ENCODE measurements around the gene CPS1. TPM values are rescaled to one million over a fixed set of nuclear protein-coding genes. Genes with fewer than 3 reads are reported as not detected.

Gene CPS1
- total RNA-seq, 1 donor from 2014 or later = 0.75 TPM

GRCh38 chr2:210539578-210540416, 16.6 kb upstream of the CPS1 start:
- Mint-ChIP-seq H3K4me1 (no peaks in the 10 kb centered on the region), H3K4me3 (no peak overlapping the region)
- no peak for ATAC-seq (ENCODE audit: low read depth)

DNA sequence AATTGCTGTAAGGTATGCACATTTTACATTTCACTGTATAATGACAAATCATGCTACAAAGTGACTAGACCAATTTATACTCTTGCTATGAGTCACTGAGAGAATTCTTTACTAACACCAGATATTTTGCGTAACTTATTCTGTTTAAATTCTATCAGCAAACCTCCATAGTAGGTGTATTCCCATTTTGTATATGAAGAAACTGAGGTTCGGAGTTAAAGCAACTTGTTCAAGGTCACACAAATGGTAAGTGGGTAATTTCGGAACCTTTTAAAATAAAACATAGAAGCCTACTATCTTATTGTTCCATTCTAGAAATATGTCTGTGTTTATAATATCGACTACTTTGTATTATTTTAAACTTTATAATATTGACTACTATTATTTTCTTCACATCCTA, 15.9 kb upstream of the CPS1 start:
- DNase-seq (no peak), ATAC-seq (ENCODE audit: low read depth) (no peak)
- H3K27me3 Mint-ChIP-seq = no peaks in the 10 kb centered on the region
- TF ChIP-seq, protein P1, sequence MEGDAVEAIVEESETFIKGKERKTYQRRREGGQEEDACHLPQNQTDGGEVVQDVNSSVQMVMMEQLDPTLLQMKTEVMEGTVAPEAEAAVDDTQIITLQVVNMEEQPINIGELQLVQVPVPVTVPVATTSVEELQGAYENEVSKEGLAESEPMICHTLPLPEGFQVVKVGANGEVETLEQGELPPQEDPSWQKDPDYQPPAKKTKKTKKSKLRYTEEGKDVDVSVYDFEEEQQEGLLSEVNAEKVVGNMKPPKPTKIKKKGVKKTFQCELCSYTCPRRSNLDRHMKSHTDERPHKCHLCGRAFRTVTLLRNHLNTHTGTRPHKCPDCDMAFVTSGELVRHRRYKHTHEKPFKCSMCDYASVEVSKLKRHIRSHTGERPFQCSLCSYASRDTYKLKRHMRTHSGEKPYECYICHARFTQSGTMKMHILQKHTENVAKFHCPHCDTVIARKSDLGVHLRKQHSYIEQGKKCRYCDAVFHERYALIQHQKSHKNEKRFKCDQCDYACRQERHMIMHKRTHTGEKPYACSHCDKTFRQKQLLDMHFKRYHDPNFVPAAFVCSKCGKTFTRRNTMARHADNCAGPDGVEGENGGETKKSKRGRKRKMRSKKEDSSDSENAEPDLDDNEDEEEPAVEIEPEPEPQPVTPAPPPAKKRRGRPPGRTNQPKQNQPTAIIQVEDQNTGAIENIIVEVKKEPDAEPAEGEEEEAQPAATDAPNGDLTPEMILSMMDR (IDR thresholded peaks at IDR 0.05) = no peak
- ChIA-PET POLR2A (no interaction called here), CTCF (no interaction called here)
- H3K36me3 Mint-ChIP-seq (ENCODE audit: low read depth) = no peaks in the 10 kb centered on the region
- H3K27ac Mint-ChIP-seq = no peak overlapping the region
- no peaks in the 10 kb centered on the region for H3K4me1 Mint-ChIP-seq
- no peak overlapping the region for H3K4me3 Mint-ChIP-seq
- H3K9me3 Mint-ChIP-seq = no peaks in the 10 kb centered on the region
- intact Hi-C loops (cut with micrococcal nuclease) = no loop called here

More at GRCh38 chr2:210539578-210540416, 16.6 kb upstream of the CPS1 start:
- Mint-ChIP-seq H3K27me3 (no peaks in the 10 kb centered on the region), H3K27ac (no peak overlapping the region), H3K9me3 (no peaks in the 10 kb centered on the region), H3K36me3 (ENCODE audit: low read depth) (no peaks in the 10 kb centered on the region)
- no peak for DNase-seq
- TF ChIP-seq, protein P1 (IDR thresholded peaks at IDR 0.05) = no peak
- CTCF ChIA-PET = no interaction called here
- POLR2A ChIA-PET = no interaction called here
- intact Hi-C loops (cut with micrococcal nuclease) = no loop called here

- Mint-ChIP-seq H3K27me3 (no peaks in the 10 kb centered on the region), H3K9me3 (no peaks in the 10 kb centered on the region), H3K36me3 (ENCODE audit: low read depth) (no peaks in the 10 kb centered on the region), H3K4me3 (no peak overlapping the region), H3K4me1 (no peaks in the 10 kb centered on the region), H3K27ac (no peak overlapping the region)
- ATAC-seq (ENCODE audit: low read depth) (no peak), DNase-seq (no peak)
- POLR2A ChIA-PET = no interaction called here
- CTCF ChIA-PET = no interaction called here
- TF ChIP-seq, protein P1 (IDR thresholded peaks at IDR 0.05) = no peak
- intact Hi-C loops (cut with micrococcal nuclease) = no loop called here
These were observed 15.5 kb upstream of the CPS1 start for GRCh38 chr2:210540900-210541289.

GRCh38 chr2:210541290-210541902, 15.0 kb upstream of the CPS1 start:
- Mint-ChIP-seq H3K36me3 (ENCODE audit: low read depth) (no peaks in the 10 kb centered on the region), H3K27me3 (no peaks in the 10 kb centered on the region), H3K4me3 (no peak overlapping the region), H3K27ac (no peak overlapping the region), H3K4me1 (no peaks in the 10 kb centered on the region), H3K9me3 (no peaks in the 10 kb centered on the region)
- DNase-seq (no peak), ATAC-seq (ENCODE audit: low read depth) (no peak)
- POLR2A ChIA-PET = no interaction called here
- intact Hi-C loops (cut with micrococcal nuclease) = no loop called here
- CTCF ChIA-PET = no interaction called here
- TF ChIP-seq, protein P1 (IDR thresholded peaks at IDR 0.05) = no peak

GRCh38 chr2:210544007-210544590, 12.3 kb upstream of the CPS1 start:
- POLR2A ChIA-PET = no interaction called here
- no peak overlapping the region for H3K27ac Mint-ChIP-seq
- ATAC-seq (ENCODE audit: low read depth) (no peak), DNase-seq (no peak)
- TF ChIP-seq, protein P1 (IDR thresholded peaks at IDR 0.05) = no peak
- CTCF ChIA-PET = interaction anchor here (1.0 kb wide), 1 partner anchor 41 kb away, joined by 3 read pairs; no protein-coding TSS in a partner anchor
- no peak overlapping the region for H3K4me3 Mint-ChIP-seq
- no peaks in the 10 kb centered on the region for H3K4me1 Mint-ChIP-seq
- H3K27me3 Mint-ChIP-seq = no peaks in the 10 kb centered on the region
- no peaks in the 10 kb centered on the region for H3K36me3 Mint-ChIP-seq (ENCODE audit: low read depth)
- H3K9me3 Mint-ChIP-seq = no peaks in the 10 kb centered on the region
- intact Hi-C loops (cut with micrococcal nuclease) = no loop called here

All from activated B cell treated with CpG ODN at 0.5 μM for 24 hours (primary cell).